HT1080 (cell line): ENCODE measurements around the gene NXN. TPM values are rescaled to one million over a fixed set of nuclear protein-coding genes. Genes with fewer than 3 reads are reported as not detected.
A peak's percentile ranks its signal among the peaks of the same experiment; 100 is the strongest.
"Not testable (repeated sequence)": the region's sequence is repeated elsewhere in the genome, so short reads cannot be mapped to it uniquely, and the experiment has no call there.

Experiments used
- DNase-seq: peaks from one replicate; pipeline ENCODE4 v3.0.0-alpha.2; 2015; ENCODE audit warnings: low read depth
- total RNA-seq: library from RNA; depleted of rRNA; stranded (reverse); fragments of >200 nt; shearing (Covaris generic); gene quantifications from 2 replicates; pipeline ENCODE4 v1.2.3, GENCODE V29; 2014

NXN gene
- total RNA-seq, 1 experiment from 2014 or later = 3.5 TPM

DNA sequence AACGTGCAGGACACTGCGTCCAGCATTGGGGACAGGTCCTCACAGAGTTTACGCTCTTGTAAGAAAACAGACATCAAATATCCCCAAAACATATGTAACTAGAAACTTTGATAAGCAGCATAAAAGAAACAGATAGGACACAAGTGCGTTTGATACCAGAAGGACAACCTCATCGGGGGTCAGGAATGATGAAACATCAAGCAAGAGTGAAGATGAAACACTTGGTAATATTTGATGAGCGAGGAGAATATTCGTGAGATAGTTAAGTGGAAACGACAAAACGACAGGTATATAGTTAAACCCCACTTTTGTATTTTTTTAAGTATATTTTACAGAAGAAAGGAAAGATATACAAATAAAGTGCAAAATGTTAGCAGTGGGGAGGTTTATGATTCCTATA lies 55.9 kb downstream of the NXN start:
- DNase-seq = no peak

DNA sequence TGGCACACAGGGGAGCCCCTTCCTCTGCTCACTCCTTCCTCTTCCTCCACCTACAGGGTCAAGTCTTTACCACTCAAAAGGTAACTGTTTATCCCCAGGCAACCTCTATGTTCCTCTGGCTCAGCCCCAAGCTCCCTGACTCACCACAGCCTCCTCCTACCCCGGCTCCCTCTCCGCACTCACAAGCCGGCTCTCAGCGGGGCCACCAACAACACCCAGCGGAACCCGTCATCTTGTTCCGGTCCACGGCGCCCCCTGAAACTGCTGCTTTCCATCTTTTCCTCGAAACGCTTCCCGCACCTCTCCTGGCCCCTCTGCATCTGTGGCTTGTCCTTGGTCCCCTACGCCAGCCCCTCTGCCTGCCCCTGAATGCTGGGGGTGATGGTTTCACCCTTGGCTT lies 58.4 kb downstream of the NXN start:
- no peak for DNase-seq

DNA sequence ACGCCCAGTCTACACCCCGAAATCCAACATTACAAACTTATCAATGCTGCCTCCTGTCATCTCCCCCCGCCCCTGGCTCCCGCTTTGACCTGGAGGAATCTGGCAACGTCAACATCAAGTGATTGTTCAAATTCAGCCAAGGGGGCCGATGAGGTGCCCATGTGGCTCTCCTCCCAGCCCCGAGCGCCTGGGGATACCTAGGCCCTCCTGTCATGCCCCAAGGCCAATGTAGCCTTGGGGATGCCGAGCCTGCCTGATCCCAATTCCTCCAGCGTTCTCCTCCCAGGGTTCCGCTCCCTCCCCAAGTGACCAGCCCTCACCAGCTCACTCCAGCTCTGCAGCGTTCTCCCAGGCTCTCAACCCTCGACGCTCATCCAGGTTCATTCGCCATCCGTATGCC lies 59.4 kb downstream of the NXN start:
- no peak for DNase-seq

DNA sequence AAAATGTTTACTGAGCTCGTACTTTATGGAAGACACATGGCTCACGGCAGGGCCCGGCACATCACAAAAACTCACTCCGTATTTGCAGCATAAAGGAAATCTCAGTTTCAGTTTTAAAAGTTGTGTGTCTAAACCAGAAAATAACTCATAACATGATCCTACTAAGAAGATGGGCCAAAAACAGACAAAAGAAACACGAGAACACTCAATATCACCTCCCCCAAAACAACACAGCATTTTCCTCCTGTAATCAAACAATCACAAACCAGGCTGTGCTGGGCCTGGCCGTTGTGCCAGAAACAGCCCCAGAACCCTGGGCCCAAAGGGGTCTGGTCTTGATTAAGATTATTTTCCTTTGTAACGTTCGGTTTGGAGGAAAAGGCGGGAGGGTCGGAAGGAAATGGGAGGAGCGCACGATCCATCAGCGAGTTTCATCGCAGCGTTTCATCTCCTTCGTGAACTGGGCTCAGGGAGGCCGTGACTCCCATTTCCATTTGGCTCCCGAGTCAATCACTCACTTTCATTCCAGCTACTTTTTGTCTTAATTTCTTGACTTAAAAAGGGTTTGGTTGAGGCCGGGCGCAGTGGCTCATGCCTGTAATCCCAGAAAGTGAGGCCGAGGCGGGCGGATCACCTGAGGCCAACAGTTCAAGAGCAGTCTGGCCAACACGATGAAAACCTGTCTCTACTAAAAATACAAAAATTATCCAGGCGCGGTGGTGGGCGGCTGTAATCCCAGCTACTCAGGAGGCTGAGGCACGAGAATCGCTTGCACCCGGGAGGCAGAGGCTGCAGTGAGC lies 61.4 kb downstream of the NXN start:
- DNase-seq = no peak

DNA sequence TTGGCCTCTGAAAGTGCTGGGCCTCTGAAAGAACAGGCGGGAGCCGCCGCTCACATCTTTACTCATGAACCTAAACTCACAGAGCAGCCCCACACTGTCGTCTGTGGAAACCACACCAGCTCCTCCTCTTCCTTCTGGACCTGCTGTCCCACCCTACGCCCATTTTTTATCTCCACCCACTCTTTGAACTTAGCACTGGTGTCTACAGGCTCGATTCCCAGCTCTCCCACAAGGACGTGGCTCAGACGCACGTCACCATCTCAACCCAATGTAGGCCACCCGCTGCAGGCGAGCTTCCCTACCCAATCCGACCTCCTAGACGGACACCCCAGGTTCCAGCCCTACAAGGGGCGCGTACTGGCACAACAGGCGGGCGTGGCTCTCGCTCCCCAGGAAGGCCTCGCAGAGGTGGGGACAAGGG lies 62.2 kb downstream of the NXN start:
- no peak for DNase-seq

DNA sequence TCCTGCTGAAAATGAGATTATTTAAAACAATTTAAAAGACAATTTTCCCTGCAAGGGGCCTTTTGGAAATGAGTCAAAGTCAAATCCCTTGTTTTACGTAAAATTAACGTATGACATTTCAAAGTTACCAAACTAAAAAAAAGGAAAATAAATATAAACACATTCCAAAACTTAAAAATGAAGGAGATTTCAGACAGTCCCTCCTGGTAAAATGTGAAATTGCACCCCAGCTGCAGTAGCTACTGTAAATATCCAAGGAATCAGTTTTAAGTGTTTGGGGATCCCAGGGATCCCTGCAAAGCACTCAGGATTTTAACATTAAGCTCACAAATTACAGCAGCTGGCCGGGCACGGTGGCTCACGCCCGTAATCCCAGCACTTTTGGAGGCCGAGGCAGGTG lies 63.3 kb downstream of the NXN start:
- DNase-seq = no peak

DNA sequence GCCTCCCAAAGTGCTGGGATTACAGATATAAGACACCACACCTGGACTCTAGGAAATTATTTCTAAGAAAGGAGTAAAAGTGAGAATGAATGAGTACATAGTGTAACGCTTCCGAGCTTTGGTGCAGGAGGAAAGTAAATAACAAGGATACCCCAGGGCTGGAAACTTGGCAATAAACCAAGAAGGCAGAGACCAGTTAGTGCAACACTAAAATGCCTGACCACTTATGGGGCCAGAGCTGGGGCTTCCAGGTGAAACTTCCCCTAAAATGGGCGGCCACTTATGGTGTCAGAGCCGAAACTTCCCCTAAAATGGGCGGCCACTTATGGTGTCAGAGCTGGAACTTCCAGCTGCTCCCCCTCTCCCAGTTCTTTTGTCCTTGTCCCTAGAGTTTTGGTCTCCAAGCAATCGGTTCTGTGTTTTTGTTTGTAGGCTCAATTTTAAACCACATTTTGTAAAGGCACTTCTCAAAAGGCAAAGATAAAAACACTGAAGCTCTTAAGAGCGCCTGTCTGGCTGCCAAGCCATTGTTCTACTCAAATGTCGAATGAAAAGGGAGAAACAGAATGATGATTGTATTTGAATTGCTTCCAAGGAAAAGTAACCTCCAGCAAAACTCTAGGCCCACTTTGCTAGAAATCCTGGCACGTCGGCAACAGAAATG lies 63.9 kb downstream of the NXN start:
- DNase-seq = no peak

DNA sequence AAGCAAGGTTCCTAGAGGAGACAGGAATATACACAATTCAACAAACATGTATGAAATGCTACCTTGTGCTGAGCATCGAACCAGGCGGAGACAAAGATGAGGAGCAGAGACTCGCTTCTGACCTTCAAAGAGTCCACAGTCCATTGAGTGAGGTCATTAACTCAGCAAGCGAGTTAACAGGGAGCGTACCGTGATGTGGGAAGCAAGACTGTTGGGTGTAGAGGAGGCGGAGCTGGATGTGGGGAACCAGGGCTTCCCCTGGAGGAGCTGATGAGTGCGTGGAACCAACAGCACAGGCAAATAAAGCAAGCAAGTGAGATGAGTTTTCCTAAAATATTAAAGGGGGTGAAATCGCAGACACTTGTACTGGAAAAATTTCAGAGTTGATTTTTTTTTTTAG lies 65.0 kb downstream of the NXN start:
- DNase-seq = no peak

DNA sequence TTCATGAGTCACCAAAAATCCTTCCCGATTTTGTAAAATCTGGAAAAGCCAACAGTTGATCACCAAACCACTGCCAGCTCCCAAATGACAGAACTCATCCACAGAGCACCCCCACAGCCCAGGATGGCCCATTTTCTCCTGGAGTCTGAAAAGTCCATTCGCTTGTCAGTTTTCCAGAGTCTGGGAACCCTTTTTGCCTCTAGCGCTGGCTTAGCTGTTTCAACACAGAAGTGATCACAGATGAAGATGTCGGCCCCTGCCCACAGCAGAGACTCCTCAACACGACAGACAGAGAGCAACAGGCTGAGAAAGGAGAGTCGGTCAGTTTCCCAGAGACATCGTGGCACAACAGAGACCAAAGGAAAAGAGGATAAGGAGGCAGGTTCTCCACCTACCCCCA lies 66.4 kb downstream of the NXN start:
- DNase-seq = no peak

DNA sequence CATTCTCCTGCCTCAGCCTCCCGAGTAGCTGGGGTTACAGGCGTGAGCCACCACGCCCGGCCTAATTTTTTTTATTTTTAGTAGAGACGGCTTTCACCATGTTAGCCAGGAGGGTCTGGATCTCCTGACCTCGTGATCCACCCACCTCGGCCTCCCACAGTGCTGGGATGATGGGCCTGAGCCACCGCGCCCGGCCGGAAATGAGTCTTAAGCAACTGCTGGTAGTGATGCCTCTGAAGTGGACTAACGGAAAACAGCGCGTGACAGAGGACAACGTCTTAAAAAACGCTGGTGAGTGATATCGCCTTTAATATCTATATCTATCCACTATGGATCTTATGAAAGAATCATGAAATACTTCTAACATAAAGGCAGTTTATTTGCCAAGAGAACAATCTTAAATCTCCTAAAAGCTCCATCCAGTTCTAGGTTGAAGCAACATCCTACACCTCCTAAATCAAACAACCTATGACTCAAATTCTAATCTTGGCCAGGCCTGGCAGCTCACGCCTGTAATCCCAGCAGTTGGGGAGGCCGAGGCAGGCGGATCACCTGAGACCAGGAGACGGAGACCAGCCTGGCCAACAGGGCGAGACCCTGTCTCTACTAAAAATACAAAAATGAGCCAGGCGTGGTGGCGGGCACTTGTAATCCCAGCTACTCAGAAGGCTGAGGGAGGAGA lies 69.8 kb downstream of the NXN start:
- peak; percentile 44 for DNase-seq

DNA sequence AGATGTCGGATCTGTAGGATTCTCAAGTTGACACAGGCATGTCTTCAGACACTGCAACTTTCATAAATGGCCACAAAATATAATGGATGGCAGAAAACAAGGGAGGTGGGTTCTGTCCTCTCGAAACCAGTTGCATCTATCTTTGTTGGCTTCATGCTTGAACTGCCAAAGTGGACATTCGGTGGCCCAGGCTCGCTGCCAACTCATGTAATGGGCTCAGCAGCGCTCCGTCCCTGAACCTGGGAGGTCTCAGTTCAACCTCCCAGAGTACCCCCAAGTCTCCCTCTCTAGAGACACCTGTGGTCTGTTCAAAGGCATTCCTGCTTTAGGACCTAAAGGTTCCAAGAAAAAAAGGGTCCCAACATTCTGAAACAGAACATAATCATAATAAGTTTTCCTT lies 71.9 kb downstream of the NXN start:
- DNase-seq = no peak

DNA sequence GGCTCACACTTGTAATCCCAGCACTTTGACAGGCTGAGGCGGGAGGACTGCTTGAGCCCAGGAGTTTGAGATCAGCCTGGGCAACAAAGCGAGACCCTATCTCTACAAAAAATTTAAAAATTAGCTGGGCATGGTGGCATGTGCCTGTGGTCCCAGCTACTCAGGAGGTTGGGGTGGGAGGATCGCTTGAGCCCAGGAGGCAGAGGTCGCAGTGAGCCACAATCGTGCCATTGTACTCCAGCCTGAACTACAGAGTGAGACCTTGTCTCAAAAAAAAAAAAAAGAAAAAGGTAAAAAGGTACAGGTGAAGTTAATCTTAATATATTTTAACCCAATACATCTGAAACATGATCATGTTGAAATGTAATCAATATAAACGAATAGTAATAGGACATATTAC lies 73.9 kb downstream of the NXN start:
- not testable (repeated sequence) for DNase-seq

DNA sequence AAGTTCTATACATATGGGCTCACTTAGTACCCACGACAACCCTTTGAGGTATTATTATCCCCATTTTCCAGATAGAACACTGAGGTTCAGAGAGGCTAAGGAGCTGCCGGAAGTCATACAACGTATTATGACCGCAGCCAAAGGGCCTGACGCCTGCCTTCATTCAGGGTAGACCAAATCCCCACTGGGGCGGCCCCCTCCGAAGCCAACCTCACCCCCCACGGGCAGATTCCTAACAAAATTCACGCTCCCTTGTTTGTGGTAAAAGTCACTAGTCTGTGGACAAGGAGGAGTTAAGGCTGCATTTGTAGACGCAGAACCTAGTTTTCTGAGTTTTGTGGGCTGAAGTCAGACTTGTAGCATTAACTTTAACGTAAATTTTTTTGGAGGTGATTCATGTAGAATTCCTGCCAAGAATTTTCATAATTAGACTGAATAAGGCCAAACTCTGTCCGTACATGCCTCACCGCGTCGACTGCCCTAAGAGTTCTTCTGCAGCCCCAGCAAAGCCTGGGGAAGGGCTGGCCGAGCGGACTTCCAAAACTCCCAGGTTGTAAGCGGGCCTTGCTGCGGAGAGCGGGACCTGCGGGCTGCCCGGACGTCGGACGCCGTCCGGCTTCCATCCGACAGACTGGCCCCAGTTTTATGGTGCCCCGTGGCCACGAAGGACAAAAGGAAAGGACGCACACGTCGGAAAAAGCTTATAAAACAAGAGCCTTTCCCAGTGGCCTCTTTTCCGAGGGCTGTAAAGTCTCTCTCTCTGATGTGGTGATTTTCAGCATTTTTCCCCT lies 75.7 kb downstream of the NXN start:
- peak; percentile 30 for DNase-seq

DNA sequence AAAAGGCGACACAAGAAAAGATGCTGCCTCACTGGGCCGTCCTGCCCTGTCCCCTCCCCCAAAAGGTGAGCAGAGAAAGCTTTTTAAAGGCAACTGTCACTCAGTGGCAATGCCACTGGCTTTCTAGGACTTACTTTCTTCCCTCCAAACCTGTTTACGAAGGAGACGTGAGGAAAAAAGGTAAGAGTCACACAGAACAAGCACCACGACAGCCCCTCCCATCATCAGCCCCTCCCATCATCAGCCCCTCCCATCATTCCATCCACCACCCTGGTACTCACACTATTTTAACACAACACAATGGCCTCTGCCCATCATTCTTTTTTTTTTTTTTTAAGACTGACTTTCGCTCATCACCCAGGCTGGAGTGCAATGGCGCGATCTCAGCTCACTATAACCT lies 77.1 kb downstream of the NXN start:
- no peak for DNase-seq

DNA sequence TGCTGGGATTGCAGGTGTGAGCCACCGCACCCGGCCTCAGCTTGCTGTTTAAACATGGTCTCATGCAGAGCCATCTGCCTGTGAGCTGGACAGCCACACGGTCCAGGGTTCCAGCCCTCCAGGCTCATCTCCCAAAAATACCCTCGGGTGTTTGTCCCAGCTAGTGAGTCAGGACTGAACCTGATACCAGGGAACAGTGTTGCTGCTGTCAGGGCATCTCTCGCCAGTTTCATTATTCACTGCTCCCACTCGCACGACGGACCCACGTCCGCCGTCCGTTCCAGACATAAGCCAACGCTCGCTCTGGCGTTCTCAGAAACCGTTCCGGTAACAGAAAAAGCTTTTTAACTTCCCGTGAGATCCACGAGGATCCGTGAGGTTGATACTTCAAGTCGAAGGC lies 77.6 kb downstream of the NXN start:
- no peak for DNase-seq

DNA sequence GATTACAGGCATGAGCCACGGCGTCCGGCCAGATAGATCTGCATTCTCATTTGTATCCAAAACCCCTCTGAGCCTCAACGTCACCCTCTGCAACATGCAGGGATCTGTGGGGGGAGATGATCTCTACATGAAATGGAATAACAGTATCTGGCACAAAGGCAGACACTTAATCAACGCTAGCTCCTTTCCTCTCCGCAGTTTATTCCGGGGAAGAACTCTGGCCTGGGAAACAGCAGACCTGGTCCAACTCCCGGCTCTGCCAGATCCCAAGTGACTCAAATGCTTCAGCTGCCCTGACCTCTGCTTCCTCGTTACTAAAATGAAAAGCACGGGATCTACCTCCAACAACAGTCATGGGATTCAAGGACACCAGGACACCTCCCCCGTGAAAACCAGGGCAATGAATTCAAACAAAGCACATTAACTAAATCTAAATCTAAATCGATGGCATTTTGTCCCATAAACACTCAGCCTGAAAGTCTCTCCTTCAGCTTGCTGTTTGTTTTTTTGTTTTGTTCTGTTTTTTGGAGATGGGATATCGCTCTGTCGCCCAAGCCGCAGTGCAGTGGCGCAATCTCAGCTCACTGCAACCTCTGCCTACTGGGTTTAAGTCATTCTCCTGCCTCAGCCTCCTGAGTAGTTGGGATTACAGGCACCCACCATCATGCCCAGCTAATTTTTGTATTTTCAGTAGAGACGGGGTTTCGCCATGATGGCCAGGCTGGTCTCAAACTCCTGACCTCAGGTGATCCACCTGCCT lies 78.2 kb downstream of the NXN start:
- no peak for DNase-seq

DNA sequence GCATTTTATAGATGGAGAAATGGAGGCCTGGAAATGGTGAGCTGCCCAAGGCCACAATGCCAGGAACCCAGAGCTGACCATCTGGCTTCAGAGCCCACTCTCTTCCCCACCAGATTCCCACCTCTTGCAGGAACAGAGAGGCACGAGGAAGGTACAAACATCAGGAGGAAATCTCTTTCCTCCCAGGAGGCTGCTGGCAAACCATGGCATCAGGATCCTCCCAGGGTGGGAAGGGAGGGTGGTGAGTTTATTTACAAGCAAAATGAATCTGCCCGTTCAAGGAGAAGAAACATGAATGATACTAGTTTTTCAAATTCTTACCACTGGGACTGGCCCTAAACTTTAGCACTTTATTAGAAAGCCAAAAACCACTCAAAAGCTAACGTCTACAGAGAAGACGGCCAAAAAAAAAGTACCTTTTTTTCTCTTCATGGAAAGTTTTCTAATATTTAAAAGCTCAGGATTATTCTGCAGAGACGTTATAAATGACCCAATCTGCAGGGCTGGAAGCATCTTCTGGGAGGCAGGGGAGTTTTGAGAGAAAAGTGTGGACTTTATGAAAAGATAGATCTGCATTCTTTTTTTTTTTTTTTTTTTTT lies 79.1 kb downstream of the NXN start:
- DNase-seq = no peak

DNA sequence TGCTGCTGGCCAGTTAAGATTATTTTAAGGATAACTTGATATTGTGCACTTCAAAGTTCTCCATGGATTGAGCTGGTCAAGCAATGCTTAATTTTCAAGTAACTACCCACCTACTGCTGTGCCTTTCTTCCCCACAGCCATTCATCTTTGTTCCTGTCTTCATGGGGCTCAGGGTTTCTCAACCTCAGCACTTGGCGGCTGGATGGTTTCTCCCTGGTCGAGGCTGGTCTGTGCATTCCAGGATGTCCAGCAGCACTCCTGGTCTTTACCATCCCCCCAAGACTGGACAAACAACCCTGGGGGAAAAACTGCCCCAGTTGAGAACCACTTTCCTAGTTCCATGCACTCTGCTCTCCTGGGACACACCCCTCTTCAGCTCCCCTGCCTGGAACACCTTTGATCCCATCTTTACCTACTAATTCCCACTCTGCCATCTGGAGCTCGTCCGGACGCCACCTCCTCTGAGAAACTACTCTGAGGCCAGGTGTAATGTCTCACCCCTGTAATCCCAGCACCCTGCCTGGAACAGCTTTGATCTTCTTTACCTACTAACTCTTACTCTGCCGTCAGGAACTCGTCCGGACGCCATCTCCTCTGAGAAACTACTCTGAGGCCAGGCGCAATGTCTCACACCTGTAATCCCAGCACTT lies 81.5 kb downstream of the NXN start:
- no peak for DNase-seq

DNA sequence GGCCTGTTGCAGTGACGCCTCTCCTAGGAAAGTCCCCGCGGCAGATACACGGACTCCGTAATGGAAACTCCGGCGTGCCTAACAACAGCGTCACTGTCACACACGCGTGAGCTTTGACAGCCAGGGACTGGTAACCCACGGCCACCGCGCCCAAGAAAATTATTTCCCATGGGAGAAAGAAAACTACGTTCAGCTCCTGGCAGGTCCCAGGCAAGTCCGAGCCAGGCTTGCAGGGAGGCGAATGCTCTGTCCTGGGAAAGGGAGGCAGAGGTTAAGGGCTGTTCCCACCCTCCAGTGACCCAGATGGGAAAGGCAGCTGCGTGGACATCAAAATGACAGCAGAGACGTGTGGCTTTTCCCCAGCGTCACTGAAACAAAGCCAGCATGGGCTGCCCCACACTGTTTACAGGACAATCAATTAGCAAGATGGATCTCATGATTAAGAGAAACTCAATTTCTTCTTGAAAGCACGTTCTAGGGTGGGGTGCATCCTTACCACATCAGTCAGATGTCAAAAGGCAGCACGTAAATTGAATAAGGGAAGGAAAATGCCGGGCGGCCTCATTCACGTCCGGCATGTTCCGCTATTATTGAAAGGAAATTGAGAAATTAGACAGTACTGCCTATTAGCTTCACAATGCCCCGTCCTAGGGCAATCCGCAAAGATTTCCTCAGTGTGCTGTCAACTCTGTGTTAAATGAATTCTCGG lies 82.5 kb downstream of the NXN start:
- DNase-seq = no peak
